COR-L47 (cell line): Measurements from ENCODE around the gene SH3RF1.
"Not testable (repeated sequence)": the region's sequence is repeated elsewhere in the genome, so short reads cannot be mapped to it uniquely, and the experiment has no call there.

Experiments used
- DNase-seq: peaks from one replicate; lab custom pipeline; 2025; lab: John Stamatoyannopoulos, UW

SH3RF1 gene

GRCh38 chr4:169200361-169201030 lies 70.3 kb downstream of the SH3RF1 start:
- DNase-seq: no peak

- no peak for DNase-seq
Observed at GRCh38 chr4:169199184-169199583, 71.6 kb downstream of the SH3RF1 start.

- no peak for DNase-seq
Observed at GRCh38 chr4:169198167-169198566, 72.6 kb downstream of the SH3RF1 start.

GRCh38 chr4:169197206-169197605 lies 73.5 kb downstream of the SH3RF1 start:
- DNase-seq: not testable (repeated sequence)

GRCh38 chr4:169195032-169195431 lies 75.7 kb downstream of the SH3RF1 start:
- DNase-seq: no peak

GRCh38 chr4:169189968-169190367 lies 80.8 kb downstream of the SH3RF1 start:
- DNase-seq: not testable (repeated sequence)

GRCh38 chr4:169189372-169189771 lies 81.4 kb downstream of the SH3RF1 start:
- no peak for DNase-seq

- DNase-seq: no peak
Observed at GRCh38 chr4:169188204-169188603, 82.6 kb downstream of the SH3RF1 start.

- no peak for DNase-seq
Observed at GRCh38 chr4:169185133-169185956, 85.4 kb downstream of the SH3RF1 start.

GRCh38 chr4:169184686-169185085 lies 86.1 kb downstream of the SH3RF1 start:
- no peak for DNase-seq

GRCh38 chr4:169184236-169184635 lies 86.5 kb downstream of the SH3RF1 start:
- DNase-seq: no peak

GRCh38 chr4:169183581-169183980 lies 87.2 kb downstream of the SH3RF1 start:
- DNase-seq: no peak

GRCh38 chr4:169179609-169180521 lies 90.9 kb downstream of the SH3RF1 start:
- DNase-seq: no peak

- not testable (repeated sequence) for DNase-seq
Observed at GRCh38 chr4:169178092-169178491, 92.7 kb downstream of the SH3RF1 start.

GRCh38 chr4:169175476-169175875 lies 95.3 kb downstream of the SH3RF1 start:
- no peak for DNase-seq

GRCh38 chr4:169175035-169175434 lies 95.7 kb downstream of the SH3RF1 start:
- DNase-seq: no peak

GRCh38 chr4:169174247-169174646 lies 96.5 kb downstream of the SH3RF1 start:
- DNase-seq: no peak

- no peak for DNase-seq
Observed at GRCh38 chr4:169167957-169168858, 102.5 kb downstream of the SH3RF1 start.

GRCh38 chr4:169164669-169165415 lies 105.9 kb downstream of the SH3RF1 start:
- no peak for DNase-seq

GRCh38 chr4:169163947-169164668 lies 106.6 kb downstream of the SH3RF1 start:
- no peak for DNase-seq
